Daoy (cell line): Measurements from ENCODE around the gene ZNF229. TPM values are rescaled to one million over a fixed set of nuclear protein-coding genes. Genes with fewer than 3 reads are reported as not detected.
"Not testable (repeated sequence)": the region's sequence is repeated elsewhere in the genome, so short reads cannot be mapped to it uniquely, and the experiment has no call there.

Experiments
- DNase-seq: peaks from one replicate; pipeline ENCODE4 v3.0.0-alpha.2; 2015; ENCODE audit warnings: low read depth
- total RNA-seq: library from RNA; depleted of rRNA; stranded (reverse); fragments of >200 nt; shearing (Covaris generic); gene quantifications from 2 replicates; pipeline ENCODE4 v1.2.3, GENCODE V29; 2014; rRNA removed

The ZNF229 gene
- total RNA-seq = 5.0 and 9.1 TPM in 2 replicates

DNA sequence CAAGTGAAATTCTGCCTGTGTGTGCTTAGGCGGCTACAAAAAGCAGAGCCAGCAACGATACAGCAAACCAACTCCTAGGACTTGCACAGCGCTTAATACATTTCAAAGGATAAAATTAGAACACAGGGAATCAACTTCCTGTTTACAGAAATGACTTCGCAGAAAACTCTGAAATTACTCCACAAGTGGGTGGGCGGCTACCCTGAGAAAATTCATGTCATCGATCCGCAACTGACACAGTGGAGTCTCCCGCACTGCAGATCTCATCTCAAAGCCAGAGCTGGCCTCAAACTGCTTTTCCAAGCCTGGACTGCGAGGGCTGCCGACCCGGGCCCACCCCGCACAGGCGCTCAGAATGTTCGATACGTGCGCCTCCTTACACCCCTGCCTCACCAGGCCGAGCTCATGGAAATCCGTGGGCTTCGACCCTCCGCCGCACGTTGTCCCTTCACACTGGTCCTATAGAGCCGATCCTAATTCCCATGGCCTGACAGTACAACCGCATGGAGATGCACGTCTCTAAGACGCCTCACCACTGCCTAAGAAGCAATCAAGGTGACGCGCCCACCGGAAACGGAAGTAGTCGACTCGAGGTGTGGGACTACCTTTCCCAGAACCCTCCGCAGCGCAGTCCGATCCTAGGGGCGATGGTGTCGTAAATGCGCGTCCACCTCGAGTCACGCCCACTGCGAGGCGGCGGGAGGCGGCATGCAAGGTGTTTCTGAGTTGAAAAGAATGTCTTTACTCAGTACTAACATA is at the start of gene ZNF229:
Gene ZNF229, minus strand, starts transcription at position 557 of the 759 bp plus-strand sequence. CDS start 5,625 bp downstream, outside the sequence.
- DNase-seq = peak; percentile 92

DNA sequence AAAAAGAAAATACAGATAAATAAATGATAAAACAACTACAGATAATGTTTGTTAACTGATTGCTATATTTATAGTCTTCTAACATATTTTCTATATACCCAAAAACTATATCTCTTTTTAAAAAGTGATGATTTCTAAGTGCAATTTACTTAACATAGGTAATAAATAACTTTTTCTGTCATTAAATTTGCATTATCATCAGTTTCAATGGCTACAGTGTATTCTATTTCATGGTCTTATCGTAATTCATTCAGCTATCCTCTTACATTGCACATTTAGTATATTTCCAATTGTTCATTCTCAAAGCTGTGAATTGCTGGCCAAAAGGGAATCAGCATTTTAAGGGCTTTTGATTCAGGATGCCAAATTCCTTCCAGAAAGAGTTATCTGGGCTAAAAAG is 48.4 kb upstream of the ZNF229 start:
- no peak for DNase-seq

DNA sequence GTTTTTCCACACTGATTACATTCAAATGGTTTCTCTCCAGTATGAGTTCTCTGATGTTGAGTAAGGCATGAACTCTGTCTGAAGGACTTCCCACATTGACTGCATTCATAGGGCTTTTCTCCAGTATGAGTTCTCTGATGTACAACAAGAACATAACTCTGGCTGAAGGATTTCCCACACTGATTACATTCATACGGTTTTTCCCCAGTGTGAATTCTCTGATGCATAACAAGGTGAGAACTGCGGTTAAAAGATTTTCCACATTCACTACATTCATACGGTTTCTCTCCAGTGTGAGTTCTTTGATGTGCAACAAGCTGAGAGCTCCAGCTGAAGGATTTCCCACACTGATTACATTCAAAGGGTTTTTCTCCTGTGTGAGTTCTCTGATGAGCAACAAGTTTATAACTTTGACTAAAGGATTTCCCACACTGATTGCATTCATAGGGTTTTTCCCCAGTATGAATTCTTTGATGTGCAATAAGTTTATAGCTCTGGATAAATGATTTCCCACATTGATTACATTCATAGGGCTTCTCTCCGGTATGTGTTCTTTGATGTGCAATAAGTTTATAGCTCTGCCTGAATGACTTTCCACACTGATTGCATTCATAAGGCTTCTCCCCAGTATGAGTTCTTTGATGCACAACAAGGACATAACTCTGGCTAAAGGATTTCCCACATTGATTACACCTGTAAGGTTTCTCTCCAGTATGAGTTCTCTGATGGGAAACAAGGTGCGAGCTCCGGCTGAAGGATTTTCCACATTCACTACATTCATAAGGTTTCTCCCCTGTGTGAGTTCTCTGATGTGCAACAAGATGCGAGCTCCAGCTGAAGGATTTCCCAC is 28.5 kb upstream of the ZNF229 start:
- DNase-seq = no peak

- not testable (repeated sequence) for DNase-seq
Measured at GRCh38 chr19:44468730-44469129, 20.5 kb upstream of the ZNF229 start.

DNA sequence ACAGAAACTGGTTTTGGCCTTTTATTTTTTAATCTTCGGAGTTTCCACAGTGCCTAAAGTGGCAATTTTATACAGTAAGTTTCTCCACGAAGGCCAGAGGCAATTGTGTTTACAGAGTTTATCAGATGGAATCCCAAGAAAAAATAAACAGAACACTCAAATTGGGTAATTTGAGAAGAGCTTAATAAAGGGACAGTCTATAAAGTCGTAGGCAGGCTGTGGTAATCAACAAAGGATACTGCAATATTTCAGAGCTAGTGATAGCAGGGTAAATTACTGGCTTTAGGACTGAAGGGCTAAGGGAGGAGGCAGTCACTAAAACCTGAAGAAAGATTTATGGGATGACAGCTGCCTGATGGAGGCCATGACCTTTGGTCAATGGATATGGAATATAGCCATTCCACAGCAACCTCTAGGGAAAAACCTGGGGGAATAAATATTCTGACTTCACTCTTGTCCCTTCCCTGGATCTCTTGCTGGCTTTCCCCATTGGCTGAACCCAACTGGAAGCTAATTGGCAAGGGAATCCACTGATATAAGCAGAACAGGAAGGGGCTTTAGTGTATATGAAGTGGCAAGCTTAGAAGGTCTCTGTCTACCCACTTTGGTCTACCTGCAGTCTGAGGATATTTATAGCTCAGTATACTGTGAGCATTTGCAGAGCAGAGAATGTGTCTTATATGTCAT is 14.5 kb upstream of the ZNF229 start:
- not testable (repeated sequence) for DNase-seq

DNA sequence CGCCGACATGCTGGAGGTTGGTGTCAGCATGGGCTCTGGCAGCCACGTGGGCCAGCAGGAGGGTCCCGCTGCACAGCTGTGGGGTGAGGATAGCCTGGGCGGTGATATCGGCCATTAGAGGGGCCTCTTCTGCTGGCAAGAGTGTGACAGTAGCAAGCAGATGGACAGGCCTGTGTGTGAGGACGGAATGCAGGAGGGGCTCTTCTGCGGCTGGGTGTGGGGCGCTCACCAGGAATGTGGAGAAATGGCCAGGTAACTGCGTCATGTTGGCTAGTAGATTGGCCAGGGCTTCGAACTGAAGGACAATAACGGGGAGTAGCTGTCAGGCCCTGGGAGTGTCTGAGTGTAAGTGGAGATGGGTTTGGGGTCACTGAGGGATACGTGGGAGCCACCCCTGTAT is 7.7 kb upstream of the ZNF229 start:
- DNase-seq = not testable (repeated sequence)

DNA sequence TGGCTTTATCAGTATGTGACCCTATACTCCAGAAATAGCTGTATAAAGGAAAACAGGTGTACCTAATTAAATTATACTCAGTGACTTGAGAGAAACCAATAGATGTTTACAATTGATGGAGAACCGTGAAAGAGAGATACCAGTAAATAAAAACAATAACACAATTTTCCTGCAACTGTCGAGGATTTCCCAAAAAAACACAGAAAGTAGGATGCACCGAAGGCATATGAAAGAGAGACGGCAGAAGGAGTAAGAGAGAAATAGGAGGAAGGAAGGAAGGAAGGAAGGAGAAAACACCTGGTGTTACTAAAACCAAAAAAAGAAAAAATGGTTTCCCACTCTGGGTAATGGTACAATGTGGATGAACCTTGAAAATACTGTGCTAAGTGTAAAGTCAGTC is 6.8 kb upstream of the ZNF229 start:
- DNase-seq = peak; percentile 38

GRCh38 chr19:44452367-44452766 is 4.1 kb upstream of the ZNF229 start:
- no peak for DNase-seq

- no peak for DNase-seq
Measured at GRCh38 chr19:44451687-44452086, 3.4 kb upstream of the ZNF229 start.

- no peak for DNase-seq
Measured at GRCh38 chr19:44438441-44438840, 9.8 kb downstream of the ZNF229 start.

- no peak for DNase-seq
Measured at GRCh38 chr19:44435441-44435840, 12.8 kb downstream of the ZNF229 start.

- no peak for DNase-seq
Measured at GRCh38 chr19:44430956-44431355, 17.3 kb downstream of the ZNF229 start.

- not testable (repeated sequence) for DNase-seq
Measured at GRCh38 chr19:44415553-44415952, 32.7 kb downstream of the ZNF229 start.

- peak; percentile 97 for DNase-seq
Measured at GRCh38 chr19:44401139-44402115, 46.8 kb downstream of the ZNF229 start, which contains the start of gene ZNF285. Gene ZNF285 (minus strand): TSS chr19:44401608. CDS start chr19:44397213, 4,395 bp downstream.

DNA sequence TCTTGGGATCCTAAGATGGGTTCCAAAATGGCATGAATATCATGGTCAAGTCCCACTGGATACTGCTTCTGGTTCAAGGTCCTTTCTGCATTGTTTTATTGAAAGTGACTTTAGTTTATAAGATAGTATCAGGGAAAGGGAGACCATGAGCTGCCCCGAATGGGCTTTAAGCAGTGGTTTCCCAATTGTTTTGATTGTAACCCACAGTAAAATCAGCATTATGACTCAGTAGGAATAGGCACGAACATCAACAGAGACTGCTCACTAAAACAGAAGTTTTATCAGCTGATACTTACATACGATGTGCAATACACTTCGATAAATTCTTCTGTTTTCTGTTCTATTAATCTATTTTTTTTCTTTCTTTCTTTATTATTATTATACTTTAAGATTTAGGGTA is 59.0 kb downstream of the ZNF229 start:
- peak; percentile 7 for DNase-seq

Other genes starting within 250 kb of the ZNF229 start
- 16.1 and 18.7 TPM in 2 replicates for gene ZNF227, start 235.9 kb downstream of the ZNF229 start, total RNA-seq
- gene ZNF233, start 188.6 kb downstream of the ZNF229 start, total RNA-seq = 0.12 and 0.29 TPM in 2 replicates
- 2.0 and 4.8 TPM in 2 replicates for gene ZNF235, start 143.4 kb downstream of the ZNF229 start, total RNA-seq
- gene ZNF112, start 91.8 kb downstream of the ZNF229 start, total RNA-seq = 4.1 and 5.5 TPM in 2 replicates
- 1.9 and 3.0 TPM in 2 replicates for gene ZNF285, start 46.9 kb downstream of the ZNF229 start, total RNA-seq
- 7.3 and 8.3 TPM in 2 replicates for gene ZNF180, start 52.0 kb upstream of the ZNF229 start, total RNA-seq
- not detected in 2 replicates for gene CEACAM20, start 81.2 kb upstream of the ZNF229 start, total RNA-seq
- gene IGSF23, start 165.1 kb upstream of the ZNF229 start, total RNA-seq = not detected in 2 replicates
- gene PVR, start 195.4 kb upstream of the ZNF229 start, total RNA-seq = 74.5 and 78.3 TPM in 2 replicates
- gene CEACAM19, start 223.0 kb upstream of the ZNF229 start, total RNA-seq = 0.23 and 0.42 TPM in 2 replicates